ENCODE measurements around the gene KIF5C.

Gene KIF5C

GRCh38 chr2:149037851-149038250 lies 162.8 kb downstream of the KIF5C start:
- in situ Hi-C loops (cut with HindIII; ENCODE audit: low sequenced_read_pairs) = no loop called here

- in situ Hi-C loops (cut with HindIII; ENCODE audit: low sequenced_read_pairs) = no loop called here
Observed at GRCh38 chr2:149038442-149039212, 163.6 kb downstream of the KIF5C start, which contains the start of gene LYPD6B. TSS of gene LYPD6B (plus strand) at chr2:149038699. CDS start at chr2:149130949, 92,250 bp downstream.

DNA sequence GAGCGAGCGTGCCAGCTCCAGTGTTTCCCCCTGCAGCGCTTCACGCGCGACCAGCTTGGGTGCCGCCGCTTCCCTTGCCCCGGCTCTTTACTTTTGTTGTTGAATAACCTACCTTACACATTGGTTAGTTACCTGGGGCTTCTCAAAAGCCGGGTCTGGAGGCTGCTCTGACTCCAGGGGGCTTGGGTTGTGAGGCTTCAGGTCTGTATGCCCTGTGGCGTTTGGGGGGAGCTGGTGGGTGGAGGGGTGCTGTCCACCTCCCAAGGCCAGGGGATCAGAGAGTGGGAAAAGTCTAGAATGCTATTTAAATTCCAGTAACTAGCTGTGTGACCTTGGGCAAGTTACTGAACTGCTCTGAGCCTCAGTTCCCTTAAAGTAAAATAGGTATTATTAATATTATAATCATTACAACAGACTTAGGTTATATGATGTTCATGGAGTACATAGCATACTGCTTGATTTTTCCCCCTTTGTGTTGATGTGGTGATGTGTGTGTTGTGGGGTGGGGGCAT lies 164.2 kb downstream of the KIF5C start:
- in situ Hi-C loops (cut with HindIII; ENCODE audit: low sequenced_read_pairs) = no loop called here

DNA sequence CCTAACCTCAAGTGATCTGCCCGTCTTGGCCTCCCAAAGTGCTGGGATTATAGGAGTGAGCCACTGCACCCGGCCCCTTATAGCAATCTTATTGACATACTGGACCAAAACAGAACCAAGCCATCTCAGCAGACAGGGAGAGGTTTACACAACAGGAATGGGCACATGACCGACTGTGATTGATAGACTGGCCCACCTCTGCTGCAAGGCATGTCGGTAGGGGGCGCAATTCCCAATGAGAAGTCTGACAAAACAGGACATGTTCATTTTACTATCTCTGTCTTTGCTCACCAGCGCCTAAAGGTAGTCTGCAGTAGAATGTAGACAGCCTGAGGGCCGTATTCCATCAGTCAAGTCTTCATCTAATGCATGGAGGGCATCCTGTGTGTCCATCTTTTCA lies 165.4 kb downstream of the KIF5C start:
- in situ Hi-C loops (cut with HindIII; ENCODE audit: low sequenced_read_pairs) = no loop called here

DNA sequence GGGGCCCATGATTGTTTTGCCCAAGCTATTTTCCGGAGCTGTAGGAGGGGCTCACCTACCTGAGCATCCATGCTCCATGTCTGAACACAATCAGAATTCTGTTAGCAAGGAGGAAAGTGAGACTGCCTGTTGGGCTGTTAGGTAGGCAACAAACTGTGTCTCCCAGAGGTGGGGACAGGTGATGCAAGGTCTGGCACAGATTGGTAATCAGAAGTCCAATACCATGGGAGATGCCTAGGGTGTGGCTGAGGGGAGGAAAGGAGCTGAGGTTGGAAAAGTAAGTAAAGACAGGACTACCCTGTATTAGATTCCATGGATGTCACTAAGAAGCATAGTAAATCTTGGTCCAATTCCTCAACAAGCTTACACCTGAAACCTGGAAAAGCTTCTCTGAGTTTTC lies 166.5 kb downstream of the KIF5C start:
- in situ Hi-C loops (cut with HindIII; ENCODE audit: low sequenced_read_pairs) = no loop called here

GRCh38 chr2:149042881-149043280 lies 167.9 kb downstream of the KIF5C start:
- in situ Hi-C loops (cut with HindIII; ENCODE audit: low sequenced_read_pairs) = no loop called here

- in situ Hi-C loops (cut with HindIII; ENCODE audit: low sequenced_read_pairs) = no loop called here
Observed at GRCh38 chr2:149044500-149044899, 169.5 kb downstream of the KIF5C start.

GRCh38 chr2:149047118-149047517 lies 172.1 kb downstream of the KIF5C start:
- in situ Hi-C loops (cut with HindIII; ENCODE audit: low sequenced_read_pairs) = no loop called here

DNA sequence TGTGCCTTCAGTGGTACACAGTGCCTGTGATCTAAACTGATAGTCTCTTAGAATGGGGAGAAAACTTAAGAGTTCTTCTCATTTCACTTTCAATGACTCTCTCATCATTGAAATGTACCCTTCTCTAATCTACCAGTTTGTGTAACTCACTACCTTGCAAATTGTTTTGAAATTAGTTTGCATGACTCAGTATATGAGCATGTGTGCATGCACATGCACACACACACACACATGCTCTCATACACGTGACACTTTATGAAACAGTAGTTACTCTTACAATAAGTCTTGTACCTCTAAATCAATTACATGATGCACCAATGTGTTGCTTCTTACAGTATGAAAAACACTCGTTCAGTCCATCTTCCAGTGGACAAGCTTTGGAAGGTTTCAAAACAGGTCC lies 174.1 kb downstream of the KIF5C start:
- in situ Hi-C loops (cut with HindIII; ENCODE audit: low sequenced_read_pairs) = no loop called here

DNA sequence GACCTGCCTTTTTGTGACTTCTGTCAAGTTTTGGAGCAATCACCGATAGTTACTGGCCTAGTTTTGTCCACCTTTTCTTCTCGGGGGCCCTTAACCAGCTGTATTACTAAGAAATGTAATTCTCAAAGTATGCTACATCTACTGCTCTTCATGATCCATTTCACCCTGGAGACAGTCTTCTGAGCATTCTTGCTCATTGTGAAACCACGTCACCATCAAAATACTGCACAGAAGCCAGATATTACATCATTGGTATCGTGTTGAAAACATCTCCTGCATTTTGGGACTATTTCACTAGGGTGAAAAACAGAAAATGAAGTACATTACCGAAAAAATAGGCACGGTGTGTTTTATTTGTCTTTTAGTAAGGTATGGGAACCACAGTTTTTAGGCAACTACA lies 175.2 kb downstream of the KIF5C start:
- in situ Hi-C loops (cut with HindIII; ENCODE audit: low sequenced_read_pairs) = no loop called here

- in situ Hi-C loops (cut with HindIII; ENCODE audit: low sequenced_read_pairs) = loop anchor here (5.0 kb wide), 1 partner anchor 52 kb away; no protein-coding TSS in a partner anchor
Observed at GRCh38 chr2:149055751-149056150, 180.7 kb downstream of the KIF5C start.

- in situ Hi-C loops (cut with HindIII; ENCODE audit: low sequenced_read_pairs) = loop anchor here (5.0 kb wide), 1 partner anchor 51 kb away; no protein-coding TSS in a partner anchor
Observed at GRCh38 chr2:149056541-149057255, 181.7 kb downstream of the KIF5C start.

- in situ Hi-C loops (cut with HindIII; ENCODE audit: low sequenced_read_pairs) = loop anchor here (5.0 kb wide), 1 partner anchor 50 kb away; no protein-coding TSS in a partner anchor
Observed at GRCh38 chr2:149057401-149057800, 182.4 kb downstream of the KIF5C start.

GRCh38 chr2:149058936-149059335 lies 183.9 kb downstream of the KIF5C start:
- in situ Hi-C loops (cut with HindIII; ENCODE audit: low sequenced_read_pairs) = loop anchor here (5.0 kb wide), 1 partner anchor 48 kb away; no protein-coding TSS in a partner anchor

GRCh38 chr2:149059822-149060221 lies 184.8 kb downstream of the KIF5C start:
- in situ Hi-C loops (cut with HindIII; ENCODE audit: low sequenced_read_pairs) = loop anchor here (5.0 kb wide), 1 partner anchor 47 kb away; no protein-coding TSS in a partner anchor

- in situ Hi-C loops (cut with HindIII; ENCODE audit: low sequenced_read_pairs) = no loop called here
Observed at GRCh38 chr2:149061133-149061745, 186.2 kb downstream of the KIF5C start.

GRCh38 chr2:149062531-149062930 lies 187.5 kb downstream of the KIF5C start:
- in situ Hi-C loops (cut with HindIII; ENCODE audit: low sequenced_read_pairs) = no loop called here

- in situ Hi-C loops (cut with HindIII; ENCODE audit: low sequenced_read_pairs) = no loop called here
Observed at GRCh38 chr2:149063177-149063576, 188.2 kb downstream of the KIF5C start.

DNA sequence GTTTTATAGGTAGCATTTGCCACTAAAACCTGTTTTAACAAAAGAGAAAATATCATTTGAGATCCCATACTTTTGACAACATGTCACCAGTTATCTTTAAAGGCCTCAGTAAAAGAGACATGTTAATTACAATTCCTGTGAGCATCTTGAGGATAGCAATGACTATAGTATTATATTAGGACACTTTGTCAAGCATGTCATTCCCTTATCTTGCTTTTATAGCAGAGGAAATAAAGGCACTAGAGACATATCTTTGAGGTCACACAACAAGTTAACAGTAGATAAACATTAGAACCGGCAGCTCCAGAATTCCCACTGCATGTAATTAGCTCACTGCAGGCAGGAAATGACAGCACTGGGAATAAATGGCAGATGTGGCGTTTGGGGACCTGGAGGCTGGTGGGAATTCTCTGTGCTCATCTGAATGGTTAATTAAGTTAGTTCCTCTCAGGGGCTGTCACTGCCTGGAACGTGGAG lies 189.4 kb downstream of the KIF5C start:
- in situ Hi-C loops (cut with HindIII; ENCODE audit: low sequenced_read_pairs) = no loop called here

DNA sequence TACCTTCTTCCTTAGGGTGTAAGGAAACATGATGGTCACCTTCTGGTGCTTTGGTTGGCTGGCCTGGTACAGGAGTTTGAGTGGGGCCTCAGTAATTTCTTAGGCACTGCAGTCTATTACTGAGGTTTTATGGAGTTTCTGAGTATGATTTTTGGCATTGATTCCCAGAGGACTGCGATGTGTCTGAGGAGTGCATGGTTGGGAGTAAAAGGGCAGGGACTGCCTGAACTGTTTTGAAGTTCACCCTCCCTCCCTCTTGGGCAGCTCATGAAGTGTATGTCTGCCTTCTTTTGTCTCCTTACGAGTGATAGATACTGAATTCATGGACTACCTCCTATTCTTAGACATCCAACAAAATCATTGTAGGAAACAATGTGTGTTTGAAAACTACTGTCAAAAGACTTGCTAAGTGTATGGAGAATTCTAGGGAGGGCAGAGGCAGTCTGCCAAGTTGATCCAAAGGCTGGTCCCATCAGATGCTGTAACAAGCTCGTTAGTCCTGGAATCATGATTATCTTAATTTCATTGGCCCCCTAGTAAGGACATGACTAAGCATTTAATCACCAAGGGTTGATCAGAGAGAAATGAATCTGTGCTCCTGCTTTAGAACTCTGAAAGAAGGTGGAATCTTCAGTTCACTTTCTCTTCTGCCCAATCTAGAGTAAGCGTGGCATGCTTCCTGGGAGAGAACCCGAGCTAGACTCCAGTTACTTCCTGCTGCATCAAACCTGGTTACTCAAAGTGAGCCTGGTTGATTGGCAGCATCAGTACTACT lies 190.0 kb downstream of the KIF5C start:
- in situ Hi-C loops (cut with HindIII; ENCODE audit: low sequenced_read_pairs) = no loop called here
